GM12875 (cell line): Measurements from ENCODE around the gene PTPRM.

ENCODE experiments used
- H3K4me3 ChIP-seq: one replicate; pipeline ENCODE4 v1.5.1; 2011; ENCODE audit warnings: low read depth, low read length, control low read depth
- CTCF ChIP-seq: IDR thresholded peaks from 2 replicates; pipeline ENCODE4 v1.5.1; 2011; ENCODE audit warnings: low read depth, mild to moderate bottlenecking, control low read depth, inconsistent platforms, low read length, moderate library complexity, borderline replicate concordance; ENCODE audit not compliant: insufficient read depth

The PTPRM gene

GRCh38 chr18:8040021-8040420 is 472.9 kb downstream of the PTPRM start:
- H3K4me3 ChIP-seq, result no peak overlapping the region
- TF ChIP-seq CTCF, result no peak

GRCh38 chr18:8041526-8042111 is 474.5 kb downstream of the PTPRM start:
- TF ChIP-seq CTCF, result no peak
- H3K4me3 ChIP-seq, result no peak overlapping the region

DNA sequence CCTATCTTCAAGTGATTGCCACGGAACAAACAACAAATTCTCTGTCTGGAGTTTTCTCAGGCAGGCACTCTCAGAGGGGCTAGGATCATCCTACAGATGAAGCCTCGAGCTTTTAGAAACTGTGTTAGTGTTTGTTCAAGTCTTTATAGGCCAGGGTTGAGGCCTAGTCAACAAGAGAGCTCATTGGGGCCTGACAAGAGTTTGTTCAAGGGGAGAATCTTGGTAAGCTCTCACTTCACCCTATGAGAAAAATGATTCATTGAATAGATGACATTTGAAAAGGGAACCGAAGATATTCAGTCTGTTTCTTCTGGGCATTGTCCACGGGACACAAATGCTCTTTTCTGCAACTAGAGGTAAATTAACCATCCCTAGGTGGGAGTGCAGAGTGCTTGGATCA is 476.9 kb downstream of the PTPRM start:
- H3K4me3 ChIP-seq, result no peak overlapping the region
- no peak for TF ChIP-seq CTCF

GRCh38 chr18:8045160-8045883 is 478.2 kb downstream of the PTPRM start:
- no peak overlapping the region for H3K4me3 ChIP-seq
- TF ChIP-seq CTCF, result no peak

GRCh38 chr18:8045884-8046281 is 478.8 kb downstream of the PTPRM start:
- H3K4me3 ChIP-seq, result no peak overlapping the region
- TF ChIP-seq CTCF, result no peak

DNA sequence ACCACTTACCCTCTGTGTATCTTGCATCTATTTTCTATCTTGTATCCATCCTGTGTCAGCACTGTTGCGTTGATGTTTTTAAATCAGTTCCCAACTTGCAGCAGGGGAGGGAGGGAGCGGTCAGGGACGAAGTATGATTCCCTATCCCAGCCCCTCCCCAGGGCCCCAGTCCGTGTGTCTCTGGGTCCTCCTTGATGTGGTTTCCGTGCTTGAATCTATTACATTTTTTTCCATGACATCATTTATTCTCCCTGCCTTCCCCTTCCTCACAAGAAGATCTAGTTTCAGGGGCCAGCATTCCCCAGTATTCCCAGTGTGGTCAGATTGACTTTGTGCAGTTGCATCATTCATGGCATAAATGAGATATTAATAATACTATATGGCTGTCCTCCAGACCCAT is 479.3 kb downstream of the PTPRM start:
- no peak for TF ChIP-seq CTCF
- H3K4me3 ChIP-seq, result no peak overlapping the region

DNA sequence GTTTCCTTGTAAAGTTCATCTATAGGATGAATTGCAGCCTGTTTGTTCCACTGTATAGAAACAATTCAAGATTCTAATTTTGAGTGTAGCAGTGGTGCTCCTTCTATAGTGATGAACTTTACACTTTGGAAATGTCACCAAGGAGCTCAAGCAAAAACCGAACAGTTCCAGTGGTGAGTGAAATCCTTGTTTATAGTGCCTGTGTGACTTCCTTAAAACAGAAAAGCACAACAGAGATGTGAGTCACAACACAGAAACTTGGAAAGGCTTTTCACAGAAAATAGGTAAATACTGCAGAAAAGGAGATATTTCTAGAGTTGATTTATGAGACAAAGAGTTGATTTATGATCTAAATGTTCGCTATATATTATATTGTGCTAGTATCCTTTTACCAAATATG is 482.0 kb downstream of the PTPRM start:
- no peak for TF ChIP-seq CTCF
- H3K4me3 ChIP-seq, result no peak overlapping the region
